HG03108 (cell line): ENCODE measurements around the gene ANKRD17.
"Not testable (repeated sequence)": the region's sequence is repeated elsewhere in the genome, so short reads cannot be mapped to it uniquely, and the experiment has no call there.

Experiments used
- ATAC-seq: cut with Tn5 transposase; IDR thresholded peaks from one replicate; pipeline ENCODE4 v1.9.1; 2021; ENCODE audit warnings: moderate library complexity; ENCODE audit not compliant: unreplicated experiment

Gene ANKRD17, protein sequence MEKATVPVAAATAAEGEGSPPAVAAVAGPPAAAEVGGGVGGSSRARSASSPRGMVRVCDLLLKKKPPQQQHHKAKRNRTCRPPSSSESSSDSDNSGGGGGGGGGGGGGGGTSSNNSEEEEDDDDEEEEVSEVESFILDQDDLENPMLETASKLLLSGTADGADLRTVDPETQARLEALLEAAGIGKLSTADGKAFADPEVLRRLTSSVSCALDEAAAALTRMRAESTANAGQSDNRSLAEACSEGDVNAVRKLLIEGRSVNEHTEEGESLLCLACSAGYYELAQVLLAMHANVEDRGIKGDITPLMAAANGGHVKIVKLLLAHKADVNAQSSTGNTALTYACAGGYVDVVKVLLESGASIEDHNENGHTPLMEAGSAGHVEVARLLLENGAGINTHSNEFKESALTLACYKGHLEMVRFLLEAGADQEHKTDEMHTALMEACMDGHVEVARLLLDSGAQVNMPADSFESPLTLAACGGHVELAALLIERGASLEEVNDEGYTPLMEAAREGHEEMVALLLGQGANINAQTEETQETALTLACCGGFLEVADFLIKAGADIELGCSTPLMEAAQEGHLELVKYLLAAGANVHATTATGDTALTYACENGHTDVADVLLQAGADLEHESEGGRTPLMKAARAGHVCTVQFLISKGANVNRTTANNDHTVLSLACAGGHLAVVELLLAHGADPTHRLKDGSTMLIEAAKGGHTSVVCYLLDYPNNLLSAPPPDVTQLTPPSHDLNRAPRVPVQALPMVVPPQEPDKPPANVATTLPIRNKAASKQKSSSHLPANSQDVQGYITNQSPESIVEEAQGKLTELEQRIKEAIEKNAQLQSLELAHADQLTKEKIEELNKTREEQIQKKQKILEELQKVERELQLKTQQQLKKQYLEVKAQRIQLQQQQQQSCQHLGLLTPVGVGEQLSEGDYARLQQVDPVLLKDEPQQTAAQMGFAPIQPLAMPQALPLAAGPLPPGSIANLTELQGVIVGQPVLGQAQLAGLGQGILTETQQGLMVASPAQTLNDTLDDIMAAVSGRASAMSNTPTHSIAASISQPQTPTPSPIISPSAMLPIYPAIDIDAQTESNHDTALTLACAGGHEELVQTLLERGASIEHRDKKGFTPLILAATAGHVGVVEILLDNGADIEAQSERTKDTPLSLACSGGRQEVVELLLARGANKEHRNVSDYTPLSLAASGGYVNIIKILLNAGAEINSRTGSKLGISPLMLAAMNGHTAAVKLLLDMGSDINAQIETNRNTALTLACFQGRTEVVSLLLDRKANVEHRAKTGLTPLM (N-terminal part only)

DNA sequence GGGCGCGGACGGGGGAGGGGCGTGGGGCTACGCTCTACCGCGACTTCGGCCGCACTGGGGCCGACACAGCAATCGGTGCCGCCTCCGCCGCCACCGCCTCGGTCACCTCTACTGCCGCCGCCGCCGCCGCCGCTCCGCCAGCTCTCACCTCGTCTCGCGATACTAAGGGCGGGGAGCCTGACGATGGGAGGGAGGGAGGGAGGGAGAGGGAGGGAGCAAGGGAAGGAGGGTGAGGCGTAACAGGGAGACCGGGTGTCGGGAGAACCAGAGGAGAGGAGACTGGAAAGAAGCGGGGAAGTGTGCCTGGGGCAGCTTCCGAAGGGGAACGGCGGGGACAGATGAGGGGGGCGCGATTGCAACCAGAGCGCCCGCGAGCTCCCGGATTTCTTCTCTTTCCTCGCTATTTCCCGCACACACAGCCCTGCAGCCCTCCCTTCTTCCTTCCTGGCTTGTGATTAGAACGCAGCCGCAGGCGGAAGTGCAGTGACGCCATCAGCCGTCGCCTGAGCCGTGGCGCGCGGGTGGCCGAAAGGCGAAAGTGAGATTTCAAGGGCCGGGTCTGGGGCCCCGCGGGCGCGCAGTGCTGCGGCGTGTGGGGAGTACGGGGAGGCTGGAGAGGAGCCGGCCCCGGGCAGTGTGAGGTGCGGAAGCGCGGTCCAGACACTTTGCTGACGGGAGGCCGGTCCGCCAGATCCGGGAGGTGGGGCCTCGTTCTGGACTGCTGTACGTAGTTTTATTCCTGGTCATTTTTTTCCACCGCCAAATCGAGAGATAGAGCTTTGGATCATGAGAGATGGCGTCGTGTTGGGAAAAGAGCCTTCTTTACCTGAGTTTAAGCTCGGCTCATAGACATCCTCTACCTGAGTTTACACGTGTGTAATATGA, at the start of gene ANKRD17:
ANKRD17 (minus strand) TSS at position 113 of the 885 bp plus-strand sequence. CDS start 130 bp downstream, outside the sequence.
- peak; percentile 76 for ATAC-seq

DNA sequence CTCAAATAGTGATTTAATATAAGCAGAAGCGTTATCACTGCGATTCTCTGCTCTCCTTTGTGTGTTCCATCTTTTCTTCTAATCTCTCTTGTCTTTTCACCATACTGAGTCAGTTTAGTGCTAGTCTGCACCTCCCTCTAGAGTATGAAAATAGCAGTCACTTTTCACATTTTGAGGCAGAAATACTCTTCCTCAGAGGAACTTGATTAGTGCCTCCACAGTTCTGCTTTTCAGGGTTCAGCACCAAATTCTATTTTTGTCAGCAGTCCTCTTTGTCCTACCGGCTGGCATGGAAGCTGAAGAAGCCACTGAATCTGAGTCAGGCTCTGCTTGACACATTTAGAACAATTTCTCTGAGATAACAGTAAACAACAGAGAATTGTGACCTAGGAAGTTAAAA, 49.7 kb upstream of the ANKRD17 start:
- ATAC-seq: no peak

GRCh38 chr4:73303711-73304110, 45.1 kb upstream of the ANKRD17 start:
- no peak for ATAC-seq

GRCh38 chr4:73299548-73300280, 41.1 kb upstream of the ANKRD17 start:
- ATAC-seq: no peak

- not testable (repeated sequence) for ATAC-seq
These were observed 34.1 kb upstream of the ANKRD17 start for GRCh38 chr4:73292661-73293060.

GRCh38 chr4:73281982-73282381, 23.4 kb upstream of the ANKRD17 start:
- no peak for ATAC-seq

- ATAC-seq: no peak
These were observed 22.8 kb upstream of the ANKRD17 start for GRCh38 chr4:73281396-73281795.

- ATAC-seq: no peak
These were observed 18.6 kb upstream of the ANKRD17 start for GRCh38 chr4:73277201-73277600.

GRCh38 chr4:73275318-73275654, 16.7 kb upstream of the ANKRD17 start:
- ATAC-seq: no peak

GRCh38 chr4:73272816-73273215, 14.2 kb upstream of the ANKRD17 start:
- ATAC-seq: no peak

GRCh38 chr4:73267050-73267449, 8.5 kb upstream of the ANKRD17 start:
- no peak for ATAC-seq

DNA sequence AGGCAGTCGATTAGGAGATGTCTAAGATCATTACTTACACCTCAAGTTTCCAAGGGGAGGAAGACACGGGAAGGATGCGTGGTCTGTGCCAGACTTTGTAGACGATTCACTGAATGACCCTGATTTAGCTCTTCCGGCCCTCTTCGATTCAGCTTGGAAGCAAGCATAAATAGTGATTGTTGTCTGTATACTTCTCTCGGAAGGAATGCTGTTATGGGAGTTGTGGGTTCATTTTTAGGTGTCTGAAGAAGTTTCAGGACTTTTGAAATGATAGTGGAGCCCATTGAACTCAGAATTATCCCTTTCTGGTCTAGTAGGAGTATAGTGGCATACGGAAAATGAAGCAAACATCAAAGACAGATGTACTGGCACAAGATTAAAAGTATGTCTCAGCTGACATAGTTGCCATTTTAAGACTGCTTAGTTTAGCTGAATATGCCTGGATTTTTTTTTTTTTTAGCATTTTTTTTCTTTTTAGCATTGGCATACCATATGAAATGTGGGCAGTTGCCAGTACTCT, 1.0 kb upstream of the ANKRD17 start:
- ATAC-seq: peak; percentile 5

GRCh38 chr4:73258436-73258685, 237 bp downstream of the ANKRD17 start:
- peak; percentile 24 for ATAC-seq

- no peak for ATAC-seq
These were observed 755 bp downstream of the ANKRD17 start for GRCh38 chr4:73257651-73258435.

DNA sequence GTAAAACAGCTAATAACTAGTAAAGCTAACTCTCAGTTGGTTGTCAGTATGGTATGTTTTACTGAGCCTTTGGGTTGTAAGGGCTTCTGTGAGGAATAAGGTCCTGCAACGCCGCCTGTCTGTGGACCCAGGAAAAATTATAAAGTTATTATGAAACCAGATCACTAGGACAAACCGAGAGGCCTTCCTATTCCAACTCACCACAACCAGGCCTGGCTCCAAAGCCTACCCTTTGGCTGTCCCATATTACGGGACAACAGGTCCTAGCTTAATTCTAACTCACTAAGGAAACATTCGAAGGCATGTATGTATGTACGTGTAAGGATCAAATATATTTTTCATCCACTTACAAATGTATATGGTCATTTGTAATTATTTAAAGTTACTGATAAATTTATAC, 1.4 kb downstream of the ANKRD17 start:
- peak; percentile 32 for ATAC-seq

DNA sequence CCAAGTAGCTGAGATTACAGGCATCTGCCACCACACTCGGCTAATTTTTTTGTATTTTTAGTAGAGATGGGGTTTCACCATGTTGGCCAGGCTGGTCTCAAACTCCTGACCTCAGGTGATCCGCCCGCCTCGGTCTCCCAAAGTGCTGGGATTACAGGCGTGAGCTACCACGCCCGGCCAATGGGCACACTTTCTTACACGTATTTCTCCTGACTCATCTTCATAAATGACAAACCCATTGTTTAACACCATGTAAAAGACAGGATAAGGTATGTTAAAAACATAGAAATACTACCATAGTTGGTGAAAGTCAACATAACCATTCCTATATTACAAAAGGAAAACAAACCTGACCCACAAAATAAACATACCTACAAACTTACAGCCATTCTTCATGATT, 2.8 kb downstream of the ANKRD17 start:
- ATAC-seq: not testable (repeated sequence)

GRCh38 chr4:73252001-73252400, 6.6 kb downstream of the ANKRD17 start:
- ATAC-seq: no peak

DNA sequence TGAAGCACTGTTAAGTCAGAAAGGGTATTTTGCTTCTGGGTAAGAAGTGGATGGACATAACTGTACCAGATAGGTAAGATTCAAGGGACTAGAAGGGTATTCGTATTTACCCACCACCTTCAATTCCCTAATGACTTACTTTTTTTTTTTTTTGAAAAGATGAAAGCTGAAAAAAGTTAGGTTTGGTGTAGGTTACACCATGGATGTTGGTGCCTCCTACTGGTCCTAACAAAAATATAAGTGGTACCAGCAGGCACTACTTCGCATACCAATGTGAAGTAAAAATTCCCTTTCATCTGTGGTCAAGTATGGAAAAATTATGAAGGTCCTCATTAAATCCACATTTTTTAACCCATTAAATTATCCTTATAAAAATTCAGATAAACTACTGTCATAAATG, 7.2 kb downstream of the ANKRD17 start:
- ATAC-seq: no peak

GRCh38 chr4:73250642-73251041, 8.0 kb downstream of the ANKRD17 start:
- no peak for ATAC-seq
